ENCODE results near the gene ABCC4. TPM values are rescaled to one million over a fixed set of nuclear protein-coding genes. Genes with fewer than 3 reads are reported as not detected.

ABCC4 gene
- total and polyA plus RNA-seq, 8 donors: 1.5 to 87.2 (median 29.7) TPM

DNA sequence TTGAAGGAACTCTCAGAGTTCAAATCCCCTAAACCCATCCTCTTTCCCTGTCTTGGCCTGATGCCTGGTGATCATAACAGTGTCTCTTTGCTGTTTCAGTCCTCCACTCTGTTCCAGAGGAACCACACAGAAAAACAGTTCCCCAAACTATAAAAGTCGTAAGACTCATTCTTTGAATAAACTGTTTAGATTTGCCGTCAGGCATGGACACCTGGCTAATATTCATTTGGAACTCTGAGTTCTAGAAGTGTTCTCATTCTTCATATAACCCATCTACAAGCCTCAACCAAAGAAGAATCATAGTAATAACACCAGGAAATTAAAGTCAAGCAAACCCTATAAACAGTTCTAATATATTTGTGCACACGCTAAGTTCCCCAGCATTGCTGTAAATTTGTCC lies 37.7 kb upstream of the ABCC4 start:
- no peak overlapping the region for H3K27ac ChIP-seq
- DNase-seq: no peak
- no peaks in the 10 kb centered on the region for H3K9me3 ChIP-seq

DNA sequence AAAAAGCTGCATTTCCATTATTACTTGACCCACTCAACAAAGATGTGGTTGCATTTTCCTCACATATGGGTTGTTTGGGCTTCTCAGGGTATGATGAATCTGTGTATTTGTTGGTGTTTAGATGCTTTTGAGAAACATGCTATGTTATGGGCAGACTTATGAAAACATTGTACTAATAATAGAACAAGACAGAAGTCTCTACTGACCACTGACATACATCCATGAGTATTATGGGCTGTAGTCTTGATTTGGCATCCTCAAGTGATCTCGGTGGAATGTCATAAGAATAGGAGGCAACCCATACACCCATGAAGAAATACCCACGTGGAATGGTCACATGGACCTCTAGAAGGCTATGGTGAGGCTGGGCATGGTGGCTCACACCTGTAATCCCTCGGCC lies 36.3 kb upstream of the ABCC4 start:
- intact Hi-C loops (cut with DNase I; ENCODE audit: low total_unique reads): no loop called here
- H3K27me3 ChIP-seq: no peaks in the 10 kb centered on the region
- DNase-seq: no peak
- 79 to 92% (median 89%) methylated on average over 3 of the region's 3 CpGs for WGBS, 5 donors
- no peaks in the 10 kb centered on the region for H3K36me3 ChIP-seq
- no peaks in the 10 kb centered on the region for H3K9me3 ChIP-seq
- no peak overlapping the region for H3K27ac ChIP-seq
- H3K4me3 ChIP-seq: no peak overlapping the region
- TF ChIP-seq EP300 (IDR thresholded peaks at IDR 0.05): no peak
- H3K4me1 ChIP-seq: no peaks in the 10 kb centered on the region

More for the DNA sequence above, 37.7 kb upstream of the ABCC4 start:
- intact Hi-C loops (cut with DNase I; ENCODE audit: low total_unique reads): no loop called here
- 78 to 93% (median 88%) methylated on average over 3 of the region's 3 CpGs for WGBS, 5 donors
- no peaks in the 10 kb centered on the region for H3K36me3 ChIP-seq
- H3K4me1 ChIP-seq: no peaks in the 10 kb centered on the region
- H3K27me3 ChIP-seq: no peaks in the 10 kb centered on the region
- TF ChIP-seq, protein P1, sequence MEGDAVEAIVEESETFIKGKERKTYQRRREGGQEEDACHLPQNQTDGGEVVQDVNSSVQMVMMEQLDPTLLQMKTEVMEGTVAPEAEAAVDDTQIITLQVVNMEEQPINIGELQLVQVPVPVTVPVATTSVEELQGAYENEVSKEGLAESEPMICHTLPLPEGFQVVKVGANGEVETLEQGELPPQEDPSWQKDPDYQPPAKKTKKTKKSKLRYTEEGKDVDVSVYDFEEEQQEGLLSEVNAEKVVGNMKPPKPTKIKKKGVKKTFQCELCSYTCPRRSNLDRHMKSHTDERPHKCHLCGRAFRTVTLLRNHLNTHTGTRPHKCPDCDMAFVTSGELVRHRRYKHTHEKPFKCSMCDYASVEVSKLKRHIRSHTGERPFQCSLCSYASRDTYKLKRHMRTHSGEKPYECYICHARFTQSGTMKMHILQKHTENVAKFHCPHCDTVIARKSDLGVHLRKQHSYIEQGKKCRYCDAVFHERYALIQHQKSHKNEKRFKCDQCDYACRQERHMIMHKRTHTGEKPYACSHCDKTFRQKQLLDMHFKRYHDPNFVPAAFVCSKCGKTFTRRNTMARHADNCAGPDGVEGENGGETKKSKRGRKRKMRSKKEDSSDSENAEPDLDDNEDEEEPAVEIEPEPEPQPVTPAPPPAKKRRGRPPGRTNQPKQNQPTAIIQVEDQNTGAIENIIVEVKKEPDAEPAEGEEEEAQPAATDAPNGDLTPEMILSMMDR (IDR thresholded peaks at IDR 0.05): no peak
- TF ChIP-seq POLR2A (IDR thresholded peaks at IDR 0.05): no peak
- no peak for TF ChIP-seq POLR2AphosphoS5 (IDR thresholded peaks at IDR 0.05)
- no peak for TF ChIP-seq EP300 (IDR thresholded peaks at IDR 0.05)
- H3K4me3 ChIP-seq: no peak overlapping the region

DNA sequence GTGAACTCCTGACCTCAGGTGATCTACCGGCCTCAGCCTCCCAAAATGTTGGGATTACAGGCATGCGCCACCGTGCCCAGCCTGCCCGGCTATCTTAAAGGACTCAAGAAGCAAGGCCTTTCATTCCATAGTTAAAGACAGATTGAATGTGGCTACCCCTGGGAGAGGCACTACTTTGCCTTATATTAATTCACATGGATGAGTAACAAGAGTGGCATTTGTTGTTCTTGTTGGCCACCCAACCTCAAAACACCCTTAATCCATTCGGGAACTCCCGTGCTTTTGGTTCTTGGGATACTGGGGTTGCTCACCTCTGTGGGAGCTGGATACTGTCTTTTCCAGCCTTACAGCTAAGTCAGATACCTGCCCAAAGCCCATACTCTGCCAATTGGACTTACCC lies 34.4 kb upstream of the ABCC4 start:
- H3K27me3 ChIP-seq: no peaks in the 10 kb centered on the region
- WGBS, 5 donors: 73 to 95% (median 91%) methylated on average over 5 to 6 of the region's 6 CpGs
- no peak for DNase-seq
- H3K9me3 ChIP-seq: no peaks in the 10 kb centered on the region
- no peaks in the 10 kb centered on the region for H3K36me3 ChIP-seq
- no peak overlapping the region for H3K27ac ChIP-seq
- TF ChIP-seq POLR2AphosphoS5 (IDR thresholded peaks at IDR 0.05) (no peak), EP300 (IDR thresholded peaks at IDR 0.05) (no peak), POLR2A (IDR thresholded peaks at IDR 0.05) (no peak)
- TF ChIP-seq, protein P1 (IDR thresholded peaks at IDR 0.05): no peak
- H3K4me3 ChIP-seq: no peak overlapping the region
- intact Hi-C loops (cut with DNase I; ENCODE audit: low total_unique reads): no loop called here
- H3K4me1 ChIP-seq: no peaks in the 10 kb centered on the region

DNA sequence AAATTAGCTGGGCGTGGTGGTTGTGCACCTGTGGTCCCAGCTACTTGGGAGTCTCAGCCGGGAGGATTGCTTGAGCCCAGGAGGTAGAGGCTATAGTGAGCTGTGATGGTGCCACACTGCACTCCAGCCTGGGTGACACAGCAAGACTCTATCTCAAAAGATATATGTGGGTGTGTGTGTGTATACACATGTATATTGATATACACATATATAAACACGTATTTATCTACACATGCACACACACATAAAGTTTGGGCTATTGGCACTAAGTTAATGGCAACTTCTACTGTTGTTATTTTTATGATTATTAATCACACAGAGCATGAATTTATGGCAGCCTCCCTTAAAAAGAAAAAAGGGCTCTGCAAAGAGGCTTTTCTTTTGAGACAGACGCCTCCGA lies 27.1 kb upstream of the ABCC4 start:
- intact Hi-C loops (cut with DNase I; ENCODE audit: low total_unique reads): no loop called here
- Histone ChIP-seq H3K9me3 (no peaks in the 10 kb centered on the region), H3K27me3 (no peaks in the 10 kb centered on the region), H3K27ac (no peak overlapping the region), H3K4me1 (no peaks in the 10 kb centered on the region), H3K36me3 (no peaks in the 10 kb centered on the region), H3K4me3 (no peak overlapping the region)
- WGBS, 5 donors: 80 to 90% (median 85%) methylated on average over 5 of the region's 5 CpGs
- TF ChIP-seq POLR2AphosphoS5 (IDR thresholded peaks at IDR 0.05): no peak
- no peak for TF ChIP-seq EP300 (IDR thresholded peaks at IDR 0.05)
- TF ChIP-seq, protein P1 (IDR thresholded peaks at IDR 0.05): no peak
- no peak for TF ChIP-seq POLR2A (IDR thresholded peaks at IDR 0.05)
- DNase-seq: no peak

DNA sequence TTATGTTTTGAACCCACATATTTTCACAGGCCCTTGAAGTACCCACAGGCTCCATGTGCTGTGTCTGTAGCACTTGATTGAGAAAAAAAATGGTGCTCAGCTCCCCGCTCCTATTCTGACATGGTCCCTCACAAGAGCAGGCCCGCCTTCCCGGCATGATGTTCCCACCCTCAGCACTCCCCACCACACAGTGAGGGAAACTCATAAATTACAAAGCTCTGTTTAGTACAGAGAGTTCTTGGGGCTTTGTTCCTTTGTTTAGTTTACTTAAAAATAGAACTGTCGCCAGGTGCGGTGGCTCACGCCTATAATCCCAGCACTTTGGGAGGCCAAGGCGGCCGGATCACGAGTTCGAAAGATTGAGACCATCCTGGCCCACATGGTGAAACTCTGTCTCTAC lies 25.9 kb upstream of the ABCC4 start:
- 61 to 91% (median 87%) methylated on average over 10 of the region's 10 CpGs for WGBS, 5 donors
- H3K9me3 ChIP-seq: no peaks in the 10 kb centered on the region
- no peaks in the 10 kb centered on the region for H3K27me3 ChIP-seq
- intact Hi-C loops (cut with DNase I; ENCODE audit: low total_unique reads): no loop called here
- DNase-seq: no peak
- H3K4me1 ChIP-seq: no peaks in the 10 kb centered on the region
- TF ChIP-seq POLR2AphosphoS5 (IDR thresholded peaks at IDR 0.05) (peak in 1 of 3 donors; percentile 18), POLR2A (IDR thresholded peaks at IDR 0.05) (no peak)
- TF ChIP-seq, protein P1 (IDR thresholded peaks at IDR 0.05): no peak
- H3K36me3 ChIP-seq: no peaks in the 10 kb centered on the region
- H3K27ac ChIP-seq: no peak overlapping the region
- H3K4me3 ChIP-seq: no peak overlapping the region

Measured in stomach (tissue), 9 donors.